ENCODE measurements around the gene USE1. TPM values are rescaled to one million over a fixed set of nuclear protein-coding genes. Genes with fewer than 3 reads are reported as not detected.

Gene USE1
- total and polyA plus RNA-seq, 9 of the 15 experiments (the other 6 are each of a cell fraction or from before 2014, with no cell fraction given), result 17.3 to 52.4 (median 34.0) TPM

DNA sequence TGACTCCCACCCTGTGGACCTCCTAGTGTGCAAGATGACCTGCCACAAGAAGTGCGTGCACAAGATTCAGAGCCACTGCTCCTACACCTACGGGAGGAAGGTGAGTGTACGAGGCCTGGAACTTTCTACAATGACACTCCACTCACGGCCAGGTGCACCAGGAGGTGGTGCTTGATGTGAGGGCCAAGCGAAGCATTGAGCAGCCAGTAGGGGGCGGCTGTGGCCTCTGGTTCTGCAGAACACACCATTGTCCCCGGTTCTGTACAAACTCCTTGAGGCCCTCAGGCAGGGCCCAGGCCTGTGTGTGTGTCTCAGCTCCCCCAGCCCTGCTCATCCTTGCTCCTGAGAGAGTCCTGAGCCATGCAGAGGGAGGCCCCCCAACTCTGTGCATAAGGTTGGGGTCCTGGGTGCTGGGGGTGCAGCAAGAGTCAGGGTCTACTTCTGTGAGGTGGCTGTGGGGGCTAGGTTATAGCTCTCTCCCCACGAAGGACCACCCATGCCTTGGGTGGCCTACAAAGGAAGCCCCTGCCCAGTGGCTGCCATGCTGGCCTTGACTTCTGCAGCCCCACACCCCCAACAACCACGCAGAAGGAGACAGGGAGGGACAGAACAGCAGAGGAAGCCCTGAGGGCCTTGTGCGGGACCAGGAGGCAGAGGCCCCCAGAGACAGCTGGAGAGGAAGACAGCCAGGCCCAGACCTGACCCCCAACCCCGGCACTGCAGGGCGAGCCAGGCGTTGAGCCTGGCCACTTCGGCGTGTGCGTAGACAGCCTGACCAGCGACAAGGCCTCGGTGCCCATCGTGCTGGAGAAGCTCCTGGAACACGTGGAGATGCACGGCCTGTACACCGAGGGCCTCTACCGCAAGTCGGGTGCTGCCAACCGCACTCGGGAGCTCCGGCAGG, 9.7 kb upstream of the USE1 start (continued):
- TF ChIP-seq, protein P1, sequence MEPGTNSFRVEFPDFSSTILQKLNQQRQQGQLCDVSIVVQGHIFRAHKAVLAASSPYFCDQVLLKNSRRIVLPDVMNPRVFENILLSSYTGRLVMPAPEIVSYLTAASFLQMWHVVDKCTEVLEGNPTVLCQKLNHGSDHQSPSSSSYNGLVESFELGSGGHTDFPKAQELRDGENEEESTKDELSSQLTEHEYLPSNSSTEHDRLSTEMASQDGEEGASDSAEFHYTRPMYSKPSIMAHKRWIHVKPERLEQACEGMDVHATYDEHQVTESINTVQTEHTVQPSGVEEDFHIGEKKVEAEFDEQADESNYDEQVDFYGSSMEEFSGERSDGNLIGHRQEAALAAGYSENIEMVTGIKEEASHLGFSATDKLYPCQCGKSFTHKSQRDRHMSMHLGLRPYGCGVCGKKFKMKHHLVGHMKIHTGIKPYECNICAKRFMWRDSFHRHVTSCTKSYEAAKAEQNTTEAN (CRISPR knock-in tag; IDR thresholded peaks at IDR 0.05), result no peak
- TF ChIP-seq FOXP1 (CRISPR knock-in tag; IDR thresholded peaks at IDR 0.05) (no peak), TBP (optimal IDR thresholded peaks at IDR 0.05; ENCODE audit: low read depth, low read length) (no peak), ZFP1 (CRISPR knock-in tag; IDR thresholded peaks at IDR 0.05) (no peak), RAD21 (CRISPR knock-in tag; conservative IDR thresholded peaks at IDR 0.05 in 1 of 2, IDR thresholded peaks at IDR 0.05 in 1 of 2) (peak; percentile 49 to 85; a peak in 3 of 4 replicates), FOXM1 (IDR thresholded peaks at IDR 0.05; ENCODE audit: low read depth) (no peak), FOXM1 (CRISPR knock-in tag; IDR thresholded peaks at IDR 0.05; ENCODE audit: low read depth) (no peak), SP1 (CRISPR knock-in tag; IDR thresholded peaks at IDR 0.05) (no peak)
- TF ChIP-seq, protein P2, sequence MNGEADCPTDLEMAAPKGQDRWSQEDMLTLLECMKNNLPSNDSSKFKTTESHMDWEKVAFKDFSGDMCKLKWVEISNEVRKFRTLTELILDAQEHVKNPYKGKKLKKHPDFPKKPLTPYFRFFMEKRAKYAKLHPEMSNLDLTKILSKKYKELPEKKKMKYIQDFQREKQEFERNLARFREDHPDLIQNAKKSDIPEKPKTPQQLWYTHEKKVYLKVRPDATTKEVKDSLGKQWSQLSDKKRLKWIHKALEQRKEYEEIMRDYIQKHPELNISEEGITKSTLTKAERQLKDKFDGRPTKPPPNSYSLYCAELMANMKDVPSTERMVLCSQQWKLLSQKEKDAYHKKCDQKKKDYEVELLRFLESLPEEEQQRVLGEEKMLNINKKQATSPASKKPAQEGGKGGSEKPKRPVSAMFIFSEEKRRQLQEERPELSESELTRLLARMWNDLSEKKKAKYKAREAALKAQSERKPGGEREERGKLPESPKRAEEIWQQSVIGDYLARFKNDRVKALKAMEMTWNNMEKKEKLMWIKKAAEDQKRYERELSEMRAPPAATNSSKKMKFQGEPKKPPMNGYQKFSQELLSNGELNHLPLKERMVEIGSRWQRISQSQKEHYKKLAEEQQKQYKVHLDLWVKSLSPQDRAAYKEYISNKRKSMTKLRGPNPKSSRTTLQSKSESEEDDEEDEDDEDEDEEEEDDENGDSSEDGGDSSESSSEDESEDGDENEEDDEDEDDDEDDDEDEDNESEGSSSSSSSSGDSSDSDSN (IDR thresholded peaks at IDR 0.05; ENCODE audit: borderline replicate concordance in 1 of 2, low read depth in 2 of 2, low read length in 2 of 2), result no peak
- TF ChIP-seq, protein P3, sequence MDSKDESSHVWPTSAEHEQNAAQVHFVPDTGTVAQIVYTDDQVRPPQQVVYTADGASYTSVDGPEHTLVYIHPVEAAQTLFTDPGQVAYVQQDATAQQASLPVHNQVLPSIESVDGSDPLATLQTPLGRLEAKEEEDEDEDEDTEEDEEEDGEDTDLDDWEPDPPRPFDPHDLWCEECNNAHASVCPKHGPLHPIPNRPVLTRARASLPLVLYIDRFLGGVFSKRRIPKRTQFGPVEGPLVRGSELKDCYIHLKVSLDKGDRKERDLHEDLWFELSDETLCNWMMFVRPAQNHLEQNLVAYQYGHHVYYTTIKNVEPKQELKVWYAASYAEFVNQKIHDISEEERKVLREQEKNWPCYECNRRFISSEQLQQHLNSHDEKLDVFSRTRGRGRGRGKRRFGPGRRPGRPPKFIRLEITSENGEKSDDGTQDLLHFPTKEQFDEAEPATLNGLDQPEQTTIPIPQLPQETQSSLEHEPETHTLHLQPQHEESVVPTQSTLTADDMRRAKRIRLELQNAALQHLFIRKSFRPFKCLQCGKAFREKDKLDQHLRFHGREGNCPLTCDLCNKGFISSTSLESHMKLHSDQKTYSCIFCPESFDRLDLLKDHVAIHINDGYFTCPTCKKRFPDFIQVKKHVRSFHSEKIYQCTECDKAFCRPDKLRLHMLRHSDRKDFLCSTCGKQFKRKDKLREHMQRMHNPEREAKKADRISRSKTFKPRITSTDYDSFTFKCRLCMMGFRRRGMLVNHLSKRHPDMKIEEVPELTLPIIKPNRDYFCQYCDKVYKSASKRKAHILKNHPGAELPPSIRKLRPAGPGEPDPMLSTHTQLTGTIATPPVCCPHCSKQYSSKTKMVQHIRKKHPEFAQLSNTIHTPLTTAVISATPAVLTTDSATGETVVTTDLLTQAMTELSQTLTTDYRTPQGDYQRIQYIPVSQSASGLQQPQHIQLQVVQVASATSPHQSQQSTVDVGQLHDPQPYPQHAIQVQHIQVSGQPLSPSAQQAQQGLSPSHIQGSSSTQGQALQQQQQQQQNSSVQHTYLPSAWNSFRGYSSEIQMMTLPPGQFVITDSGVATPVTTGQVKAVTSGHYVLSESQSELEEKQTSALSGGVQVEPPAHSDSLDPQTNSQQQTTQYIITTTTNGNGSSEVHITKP (IDR thresholded peaks at IDR 0.05; ENCODE audit: partially characterized antibody), result no peak
- TF ChIP-seq, protein P4, sequence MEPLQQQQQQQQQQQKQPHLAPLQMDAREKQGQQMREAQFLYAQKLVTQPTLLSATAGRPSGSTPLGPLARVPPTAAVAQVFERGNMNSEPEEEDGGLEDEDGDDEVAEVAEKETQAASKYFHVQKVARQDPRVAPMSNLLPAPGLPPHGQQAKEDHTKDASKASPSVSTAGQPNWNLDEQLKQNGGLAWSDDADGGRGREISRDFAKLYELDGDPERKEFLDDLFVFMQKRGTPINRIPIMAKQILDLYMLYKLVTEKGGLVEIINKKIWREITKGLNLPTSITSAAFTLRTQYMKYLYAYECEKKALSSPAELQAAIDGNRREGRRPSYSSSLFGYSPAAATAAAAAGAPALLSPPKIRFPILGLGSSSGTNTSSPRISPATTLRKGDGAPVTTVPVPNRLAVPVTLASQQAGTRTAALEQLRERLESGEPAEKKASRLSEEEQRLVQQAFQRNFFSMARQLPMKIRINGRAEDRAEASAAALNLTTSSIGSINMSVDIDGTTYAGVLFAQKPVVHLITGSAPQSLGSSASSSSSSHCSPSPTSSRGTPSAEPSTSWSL (CRISPR knock-in tag; IDR thresholded peaks at IDR 0.05; ENCODE audit: borderline replicate concordance), result no peak

All from K562 (cell line).